Measurements from ENCODE around the gene WIPF2. TPM values are rescaled to one million over a fixed set of nuclear protein-coding genes. Genes with fewer than 3 reads are reported as not detected.

WIPF2 gene
- total RNA-seq, 1 experiment from 2014 or later = 23.0 TPM

DNA sequence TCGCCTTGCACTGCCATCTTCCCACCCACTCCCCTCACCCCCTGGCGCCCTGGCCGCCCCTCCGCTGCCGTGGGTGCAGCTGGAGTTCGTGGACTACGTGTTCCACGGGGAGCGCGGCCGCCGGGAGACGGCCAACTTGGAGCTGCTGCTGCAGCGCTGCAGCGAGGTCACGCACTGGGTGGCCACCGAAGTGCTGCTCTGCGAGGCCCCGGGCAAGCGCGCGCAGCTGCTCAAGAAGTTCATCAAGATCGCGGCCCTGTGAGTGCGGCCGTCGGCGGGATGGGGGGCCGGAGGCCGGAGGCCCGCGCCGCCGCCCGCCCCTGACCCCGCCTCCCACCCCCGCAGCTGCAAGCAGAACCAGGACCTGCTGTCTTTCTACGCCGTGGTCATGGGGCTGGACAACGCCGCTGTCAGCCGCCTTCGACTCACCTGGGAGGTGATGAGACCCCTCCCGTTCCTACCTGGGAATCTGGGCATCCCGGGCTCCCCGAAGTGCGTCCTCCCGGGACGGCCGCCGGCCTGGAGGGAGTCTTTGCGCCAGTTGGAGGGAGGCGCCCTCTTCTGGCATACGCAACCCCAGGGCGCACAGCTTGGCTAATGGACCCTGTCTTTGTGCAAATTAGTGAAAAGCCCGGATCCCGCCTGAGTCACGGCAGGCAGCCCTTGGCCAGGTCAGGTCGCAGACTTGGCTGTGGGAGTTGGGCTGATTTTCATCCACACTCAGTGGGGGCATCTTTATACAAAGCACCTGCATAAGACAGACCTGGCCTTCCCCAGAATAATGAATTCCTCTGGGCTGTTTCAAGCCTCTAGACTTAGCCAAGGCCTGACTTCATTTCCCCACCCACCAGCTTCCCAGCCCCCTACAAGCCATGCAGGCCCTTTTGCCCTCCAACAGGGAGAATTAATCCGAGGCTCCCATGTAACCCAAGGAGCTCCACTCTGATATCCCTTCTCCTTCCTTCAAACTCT is 27.6 kb upstream of the WIPF2 start (continued):
- TF ChIP-seq, protein P1, sequence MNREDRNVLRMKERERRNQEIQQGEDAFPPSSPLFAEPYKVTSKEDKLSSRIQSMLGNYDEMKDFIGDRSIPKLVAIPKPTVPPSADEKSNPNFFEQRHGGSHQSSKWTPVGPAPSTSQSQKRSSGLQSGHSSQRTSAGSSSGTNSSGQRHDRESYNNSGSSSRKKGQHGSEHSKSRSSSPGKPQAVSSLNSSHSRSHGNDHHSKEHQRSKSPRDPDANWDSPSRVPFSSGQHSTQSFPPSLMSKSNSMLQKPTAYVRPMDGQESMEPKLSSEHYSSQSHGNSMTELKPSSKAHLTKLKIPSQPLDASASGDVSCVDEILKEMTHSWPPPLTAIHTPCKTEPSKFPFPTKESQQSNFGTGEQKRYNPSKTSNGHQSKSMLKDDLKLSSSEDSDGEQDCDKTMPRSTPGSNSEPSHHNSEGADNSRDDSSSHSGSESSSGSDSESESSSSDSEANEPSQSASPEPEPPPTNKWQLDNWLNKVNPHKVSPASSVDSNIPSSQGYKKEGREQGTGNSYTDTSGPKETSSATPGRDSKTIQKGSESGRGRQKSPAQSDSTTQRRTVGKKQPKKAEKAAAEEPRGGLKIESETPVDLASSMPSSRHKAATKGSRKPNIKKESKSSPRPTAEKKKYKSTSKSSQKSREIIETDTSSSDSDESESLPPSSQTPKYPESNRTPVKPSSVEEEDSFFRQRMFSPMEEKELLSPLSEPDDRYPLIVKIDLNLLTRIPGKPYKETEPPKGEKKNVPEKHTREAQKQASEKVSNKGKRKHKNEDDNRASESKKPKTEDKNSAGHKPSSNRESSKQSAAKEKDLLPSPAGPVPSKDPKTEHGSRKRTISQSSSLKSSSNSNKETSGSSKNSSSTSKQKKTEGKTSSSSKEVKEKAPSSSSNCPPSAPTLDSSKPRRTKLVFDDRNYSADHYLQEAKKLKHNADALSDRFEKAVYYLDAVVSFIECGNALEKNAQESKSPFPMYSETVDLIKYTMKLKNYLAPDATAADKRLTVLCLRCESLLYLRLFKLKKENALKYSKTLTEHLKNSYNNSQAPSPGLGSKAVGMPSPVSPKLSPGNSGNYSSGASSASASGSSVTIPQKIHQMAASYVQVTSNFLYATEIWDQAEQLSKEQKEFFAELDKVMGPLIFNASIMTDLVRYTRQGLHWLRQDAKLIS (CRISPR knock-in tag; IDR thresholded peaks at IDR 0.05; ENCODE audit: borderline replicate concordance) = peak; percentile 81; the same call in 1 of the 2 replicates
- TF ChIP-seq ZNF219 (CRISPR knock-in tag; IDR thresholded peaks at IDR 0.05; ENCODE audit: borderline replicate concordance) (no peak), ETV6 (CRISPR knock-in tag; IDR thresholded peaks at IDR 0.05) (0 out of 2 replicates have a peak, but pooled peaks have one; percentile 12), GTF2I (CRISPR knock-in tag; conservative IDR thresholded peaks at IDR 0.05) (no peak), IRF2 (CRISPR knock-in tag; IDR thresholded peaks at IDR 0.05; ENCODE audit: borderline replicate concordance, low read depth) (no peak), GRHL2 (CRISPR knock-in tag; IDR thresholded peaks at IDR 0.05; ENCODE audit: insufficient replicate concordance, severe bottlenecking) (no peak), RORB (CRISPR knock-in tag; IDR thresholded peaks at IDR 0.05) (no peak), ELF4 (CRISPR knock-in tag; IDR thresholded peaks at IDR 0.05; ENCODE audit: low read depth) (no peak), NR2C2 (CRISPR knock-in tag; IDR thresholded peaks at IDR 0.05) (no peak)
- TF ChIP-seq, protein P2, sequence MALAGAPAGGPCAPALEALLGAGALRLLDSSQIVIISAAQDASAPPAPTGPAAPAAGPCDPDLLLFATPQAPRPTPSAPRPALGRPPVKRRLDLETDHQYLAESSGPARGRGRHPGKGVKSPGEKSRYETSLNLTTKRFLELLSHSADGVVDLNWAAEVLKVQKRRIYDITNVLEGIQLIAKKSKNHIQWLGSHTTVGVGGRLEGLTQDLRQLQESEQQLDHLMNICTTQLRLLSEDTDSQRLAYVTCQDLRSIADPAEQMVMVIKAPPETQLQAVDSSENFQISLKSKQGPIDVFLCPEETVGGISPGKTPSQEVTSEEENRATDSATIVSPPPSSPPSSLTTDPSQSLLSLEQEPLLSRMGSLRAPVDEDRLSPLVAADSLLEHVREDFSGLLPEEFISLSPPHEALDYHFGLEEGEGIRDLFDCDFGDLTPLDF (CRISPR knock-in tag; IDR thresholded peaks at IDR 0.05) = no peak
- TF ChIP-seq, protein P3, sequence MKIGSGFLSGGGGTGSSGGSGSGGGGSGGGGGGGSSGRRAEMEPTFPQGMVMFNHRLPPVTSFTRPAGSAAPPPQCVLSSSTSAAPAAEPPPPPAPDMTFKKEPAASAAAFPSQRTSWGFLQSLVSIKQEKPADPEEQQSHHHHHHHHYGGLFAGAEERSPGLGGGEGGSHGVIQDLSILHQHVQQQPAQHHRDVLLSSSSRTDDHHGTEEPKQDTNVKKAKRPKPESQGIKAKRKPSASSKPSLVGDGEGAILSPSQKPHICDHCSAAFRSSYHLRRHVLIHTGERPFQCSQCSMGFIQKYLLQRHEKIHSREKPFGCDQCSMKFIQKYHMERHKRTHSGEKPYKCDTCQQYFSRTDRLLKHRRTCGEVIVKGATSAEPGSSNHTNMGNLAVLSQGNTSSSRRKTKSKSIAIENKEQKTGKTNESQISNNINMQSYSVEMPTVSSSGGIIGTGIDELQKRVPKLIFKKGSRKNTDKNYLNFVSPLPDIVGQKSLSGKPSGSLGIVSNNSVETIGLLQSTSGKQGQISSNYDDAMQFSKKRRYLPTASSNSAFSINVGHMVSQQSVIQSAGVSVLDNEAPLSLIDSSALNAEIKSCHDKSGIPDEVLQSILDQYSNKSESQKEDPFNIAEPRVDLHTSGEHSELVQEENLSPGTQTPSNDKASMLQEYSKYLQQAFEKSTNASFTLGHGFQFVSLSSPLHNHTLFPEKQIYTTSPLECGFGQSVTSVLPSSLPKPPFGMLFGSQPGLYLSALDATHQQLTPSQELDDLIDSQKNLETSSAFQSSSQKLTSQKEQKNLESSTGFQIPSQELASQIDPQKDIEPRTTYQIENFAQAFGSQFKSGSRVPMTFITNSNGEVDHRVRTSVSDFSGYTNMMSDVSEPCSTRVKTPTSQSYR (CRISPR knock-in tag; IDR thresholded peaks at IDR 0.05) = 0 out of 2 replicates have a peak, but pooled peaks have one; percentile 15
- TF ChIP-seq, protein P4, sequence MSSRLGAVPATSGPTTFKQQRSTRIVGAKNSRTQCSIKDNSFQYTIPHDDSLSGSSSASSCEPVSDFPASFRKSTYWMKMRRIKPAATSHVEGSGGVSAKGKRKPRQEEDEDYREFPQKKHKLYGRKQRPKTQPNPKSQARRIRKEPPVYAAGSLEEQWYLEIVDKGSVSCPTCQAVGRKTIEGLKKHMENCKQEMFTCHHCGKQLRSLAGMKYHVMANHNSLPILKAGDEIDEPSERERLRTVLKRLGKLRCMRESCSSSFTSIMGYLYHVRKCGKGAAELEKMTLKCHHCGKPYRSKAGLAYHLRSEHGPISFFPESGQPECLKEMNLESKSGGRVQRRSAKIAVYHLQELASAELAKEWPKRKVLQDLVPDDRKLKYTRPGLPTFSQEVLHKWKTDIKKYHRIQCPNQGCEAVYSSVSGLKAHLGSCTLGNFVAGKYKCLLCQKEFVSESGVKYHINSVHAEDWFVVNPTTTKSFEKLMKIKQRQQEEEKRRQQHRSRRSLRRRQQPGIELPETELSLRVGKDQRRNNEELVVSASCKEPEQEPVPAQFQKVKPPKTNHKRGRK (CRISPR knock-in tag; IDR thresholded peaks at IDR 0.05; ENCODE audit: borderline replicate concordance) = no peak
- TF ChIP-seq, protein P5, sequence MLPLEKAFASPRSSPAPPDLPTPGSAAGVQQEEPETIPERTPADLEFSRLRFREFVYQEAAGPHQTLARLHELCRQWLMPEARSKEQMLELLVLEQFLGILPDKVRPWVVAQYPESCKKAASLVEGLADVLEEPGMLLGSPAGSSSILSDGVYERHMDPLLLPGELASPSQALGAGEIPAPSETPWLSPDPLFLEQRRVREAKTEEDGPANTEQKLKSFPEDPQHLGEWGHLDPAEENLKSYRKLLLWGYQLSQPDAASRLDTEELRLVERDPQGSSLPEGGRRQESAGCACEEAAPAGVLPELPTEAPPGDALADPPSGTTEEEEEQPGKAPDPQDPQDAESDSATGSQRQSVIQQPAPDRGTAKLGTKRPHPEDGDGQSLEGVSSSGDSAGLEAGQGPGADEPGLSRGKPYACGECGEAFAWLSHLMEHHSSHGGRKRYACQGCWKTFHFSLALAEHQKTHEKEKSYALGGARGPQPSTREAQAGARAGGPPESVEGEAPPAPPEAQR (CRISPR knock-in tag; IDR thresholded peaks at IDR 0.05) = no peak
- TF ChIP-seq, protein P6, sequence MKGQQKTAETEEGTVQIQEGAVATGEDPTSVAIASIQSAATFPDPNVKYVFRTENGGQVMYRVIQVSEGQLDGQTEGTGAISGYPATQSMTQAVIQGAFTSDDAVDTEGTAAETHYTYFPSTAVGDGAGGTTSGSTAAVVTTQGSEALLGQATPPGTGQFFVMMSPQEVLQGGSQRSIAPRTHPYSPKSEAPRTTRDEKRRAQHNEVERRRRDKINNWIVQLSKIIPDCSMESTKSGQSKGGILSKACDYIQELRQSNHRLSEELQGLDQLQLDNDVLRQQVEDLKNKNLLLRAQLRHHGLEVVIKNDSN (CRISPR knock-in tag; IDR thresholded peaks at IDR 0.05) = no peak
- TF ChIP-seq, protein P7, sequence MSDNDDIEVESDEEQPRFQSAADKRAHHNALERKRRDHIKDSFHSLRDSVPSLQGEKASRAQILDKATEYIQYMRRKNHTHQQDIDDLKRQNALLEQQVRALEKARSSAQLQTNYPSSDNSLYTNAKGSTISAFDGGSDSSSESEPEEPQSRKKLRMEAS (CRISPR knock-in tag; IDR thresholded peaks at IDR 0.05) = 0 out of 2 replicates have a peak, but pooled peaks have one; percentile 34
- TF ChIP-seq, protein P8, sequence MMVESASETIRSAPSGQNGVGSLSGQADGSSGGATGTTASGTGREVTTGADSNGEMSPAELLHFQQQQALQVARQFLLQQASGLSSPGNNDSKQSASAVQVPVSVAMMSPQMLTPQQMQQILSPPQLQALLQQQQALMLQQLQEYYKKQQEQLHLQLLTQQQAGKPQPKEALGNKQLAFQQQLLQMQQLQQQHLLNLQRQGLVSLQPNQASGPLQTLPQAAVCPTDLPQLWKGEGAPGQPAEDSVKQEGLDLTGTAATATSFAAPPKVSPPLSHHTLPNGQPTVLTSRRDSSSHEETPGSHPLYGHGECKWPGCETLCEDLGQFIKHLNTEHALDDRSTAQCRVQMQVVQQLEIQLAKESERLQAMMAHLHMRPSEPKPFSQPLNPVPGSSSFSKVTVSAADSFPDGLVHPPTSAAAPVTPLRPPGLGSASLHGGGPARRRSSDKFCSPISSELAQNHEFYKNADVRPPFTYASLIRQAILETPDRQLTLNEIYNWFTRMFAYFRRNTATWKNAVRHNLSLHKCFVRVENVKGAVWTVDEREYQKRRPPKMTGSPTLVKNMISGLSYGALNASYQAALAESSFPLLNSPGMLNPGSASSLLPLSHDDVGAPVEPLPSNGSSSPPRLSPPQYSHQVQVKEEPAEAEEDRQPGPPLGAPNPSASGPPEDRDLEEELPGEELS (CRISPR knock-in tag; IDR thresholded peaks at IDR 0.05) = no peak
- TF ChIP-seq, protein P9, sequence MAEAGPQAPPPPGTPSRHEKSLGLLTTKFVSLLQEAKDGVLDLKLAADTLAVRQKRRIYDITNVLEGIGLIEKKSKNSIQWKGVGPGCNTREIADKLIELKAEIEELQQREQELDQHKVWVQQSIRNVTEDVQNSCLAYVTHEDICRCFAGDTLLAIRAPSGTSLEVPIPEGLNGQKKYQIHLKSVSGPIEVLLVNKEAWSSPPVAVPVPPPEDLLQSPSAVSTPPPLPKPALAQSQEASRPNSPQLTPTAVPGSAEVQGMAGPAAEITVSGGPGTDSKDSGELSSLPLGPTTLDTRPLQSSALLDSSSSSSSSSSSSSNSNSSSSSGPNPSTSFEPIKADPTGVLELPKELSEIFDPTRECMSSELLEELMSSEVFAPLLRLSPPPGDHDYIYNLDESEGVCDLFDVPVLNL (CRISPR knock-in tag; IDR thresholded peaks at IDR 0.05; ENCODE audit: borderline replicate concordance, low read depth) = no peak

Data from WTC11 (cell line).